H1 (cell line): Measurements from ENCODE around the gene SHANK1. TPM values are rescaled to one million over a fixed set of nuclear protein-coding genes. Genes with fewer than 3 reads are reported as not detected.

Experiments used
- ATF2 ChIP-seq: IDR thresholded peaks from 2 replicates; pipeline ENCODE4 v1.6.1; 2012; ENCODE audit warnings: low read length, inconsistent platforms
- ATF3 ChIP-seq: IDR thresholded peaks from 2 replicates; pipeline ENCODE4 v1.6.1; 2011; ENCODE audit warnings: low read depth, mild to moderate bottlenecking, low read length; ENCODE audit not compliant: insufficient read depth
- BACH1 ChIP-seq: IDR thresholded peaks from 2 replicates; pipeline ENCODE4 v1.6.1; 2012; ENCODE audit warnings: low read length, improper control_type of control experiment
- BCL11A ChIP-seq, 2 experiments: IDR thresholded peaks; one replicate each; pipeline ENCODE4 v1.6.1; 2011; ENCODE audit warnings: low read depth in 2 of 2, low read length in 2 of 2, mild to moderate bottlenecking in 2 of 2
- CHD1 ChIP-seq: IDR thresholded peaks from 2 replicates; pipeline ENCODE4 v1.6.1; 2012; ENCODE audit warnings: low read depth, low read length, improper control_type of control experiment
- EGR1 ChIP-seq: IDR thresholded peaks from 2 replicates; pipeline ENCODE4 v1.6.1; 2011; ENCODE audit warnings: low read depth, low read length, borderline replicate concordance
- EP300 ChIP-seq, 2 experiments: IDR thresholded peaks; 1 replicate in 1 of 2; 2 replicates in 1 of 2; pipeline ENCODE4 v1.6.1; 2011 to 2012; ENCODE audit warnings: low read depth in 2 of 2, low read length in 2 of 2, mild to moderate bottlenecking in 2 of 2, borderline replicate concordance in 1 of 2, inconsistent platforms in 1 of 2, moderate library complexity in 1 of 2
- EZH2 ChIP-seq: fragments of 200-600 bp; sonication (generic); IDR thresholded peaks from 2 replicates; pipeline ENCODE4 v1.7.1; 2012; ENCODE audit warnings: low read depth, mild to moderate bottlenecking, moderate library complexity, low read length, inconsistent platforms; ENCODE audit not compliant: severe bottlenecking
- FOSL1 ChIP-seq: IDR thresholded peaks from 2 replicates; pipeline ENCODE4 v1.6.1; 2011; ENCODE audit warnings: mild to moderate bottlenecking, low read depth, low read length, moderate library complexity; ENCODE audit not compliant: insufficient read depth
- HDAC2 ChIP-seq, 2 experiments: fragments of 300-600 bp in 1 of 2; sonication (generic) in 1 of 2; IDR thresholded peaks; 2 replicates each; pipeline ENCODE4 v1.6.1; 2011 to 2012; ENCODE audit warnings: low read depth in 2 of 2, low read length in 2 of 2, mild to moderate bottlenecking in 2 of 2, moderate library complexity in 2 of 2, borderline replicate concordance in 1 of 2, inconsistent platforms in 1 of 2
- JUN ChIP-seq: IDR thresholded peaks from 2 replicates; pipeline ENCODE4 v1.6.1; 2011; ENCODE audit warnings: low read depth, mild to moderate bottlenecking, improper control_type of control experiment, low read length
- KDM1A ChIP-seq: fragments of 200-600, 300-600 bp; sonication (generic); IDR thresholded peaks from 2 replicates; pipeline ENCODE4 v1.7.1; 2016; ENCODE audit warnings: mild to moderate bottlenecking, low read length, borderline replicate concordance
- KDM5A ChIP-seq: fragments of 200-600 bp; IDR thresholded peaks from 2 replicates; pipeline ENCODE4 v1.7.1; 2012; ENCODE audit warnings: mild to moderate bottlenecking, low read length, inconsistent platforms, mixed read lengths
- MAX ChIP-seq: IDR thresholded peaks from 2 replicates; pipeline ENCODE4 v1.6.1; 2012; ENCODE audit warnings: inconsistent platforms
- POU5F1 ChIP-seq: IDR thresholded peaks from 2 replicates; pipeline ENCODE4 v1.6.1; 2011; ENCODE audit warnings: low read depth, mild to moderate bottlenecking, low read length, moderate library complexity
- RBBP5 ChIP-seq: IDR thresholded peaks from 2 replicates; pipeline ENCODE4 v1.7.1; 2012; ENCODE audit warnings: low read depth, mild to moderate bottlenecking, inconsistent platforms, low read length, moderate library complexity, borderline replicate concordance
- SIN3A ChIP-seq, 2 experiments: IDR thresholded peaks in 1 of 2; conservative IDR thresholded peaks in 1 of 2; 2 replicates each; pipeline ENCODE4 v1.6.1; 2011 to 2012; ENCODE audit warnings: low read length in 2 of 2, improper control_type of control experiment in 1 of 2, low read depth in 1 of 2, mild to moderate bottlenecking in 1 of 2
- SIRT6 ChIP-seq: IDR thresholded peaks from one replicate; pipeline ENCODE4 v1.7.1; 2012; ENCODE audit warnings: low read length, inconsistent platforms
- SP1 ChIP-seq: IDR thresholded peaks from 2 replicates; pipeline ENCODE4 v1.6.1; 2011; ENCODE audit warnings: low read depth, low read length
- SRF ChIP-seq: IDR thresholded peaks from 2 replicates; pipeline ENCODE4 v1.6.1; 2011; ENCODE audit warnings: mild to moderate bottlenecking, low read depth, low read length, moderate library complexity
- TCF12 ChIP-seq: IDR thresholded peaks from 2 replicates; pipeline ENCODE4 v1.6.1; 2011; ENCODE audit warnings: low read depth, mild to moderate bottlenecking, low read length
- YY1 ChIP-seq: IDR thresholded peaks from 2 replicates; pipeline ENCODE4 v1.6.1; 2011; ENCODE audit warnings: low read depth, mild to moderate bottlenecking, low read length
- polyA plus RNA-seq, 7 experiments: library from polyadenylated mRNA; depleted of rRNA in 3 of 7; stranded (reverse) in 5 of 7; unstranded in 2 of 7; fragments of >200 nt in 5 of 7; fragments of 200-250 nt in 2 of 7; gene quantifications; 1 replicate in 5 of 7; 2 replicates in 1 of 7; 4 replicates in 1 of 7; pipeline versions ENCODE4 v1.2.1 to v1.2.3, GENCODE V29; 2011 to 2013; ENCODE audit warnings: missing spikeins in 2 of 7, mixed read lengths in 2 of 7
- total RNA-seq: library from RNA; stranded (reverse); fragmentation: NEBNext Ultra II Directional; extraction: Animal tissue kit (Norgen Biotek cat#: 25700); gene quantifications from 2 replicates; pipeline ENCODE4 v1.2.1, GENCODE V29; 2021

The SHANK1 gene
- total and polyA plus RNA-seq, 2 of the 8 experiments (the other 6 are each of a cell fraction or from before 2014, with no cell fraction given) = 1.1 to 3.7 TPM

- TF ChIP-seq MAX = peak; percentile 91
- no peak for TF ChIP-seq BCL11A (IDR thresholded peaks at IDR 0.05; ENCODE audit: low read depth in 2 of 2, low read length in 2 of 2)
- TF ChIP-seq EZH2 = no peak
- 0 out of 2 replicates have a peak, but pooled peaks have one; percentile 49 for TF ChIP-seq SP1
- TF ChIP-seq TCF12 = no peak
- TF ChIP-seq SRF = no peak
- TF ChIP-seq FOSL1 = no peak
- TF ChIP-seq KDM1A = no peak
- no peak for TF ChIP-seq RBBP5
- TF ChIP-seq JUN = no peak
- no peak for TF ChIP-seq SIRT6
- no peak for TF ChIP-seq SIN3A (conservative IDR thresholded peaks at IDR 0.05 in 1 of 2, IDR thresholded peaks at IDR 0.05 in 1 of 2; ENCODE audit: low read depth in 1 of 2, low read length in 2 of 2)
- TF ChIP-seq KDM5A = no peak
- TF ChIP-seq CHD1 = no peak
- no peak for TF ChIP-seq HDAC2 (IDR thresholded peaks at IDR 0.05; ENCODE audit: borderline replicate concordance in 1 of 2, low read depth in 2 of 2, low read length in 2 of 2)
- TF ChIP-seq EP300 (IDR thresholded peaks at IDR 0.05; ENCODE audit: borderline replicate concordance in 1 of 2, low read depth in 2 of 2, low read length in 2 of 2) = no peak
- no peak for TF ChIP-seq ATF3
- no peak for TF ChIP-seq ATF2
- no peak for TF ChIP-seq YY1
- TF ChIP-seq EGR1 = no peak; the same call in 1 of the 2 replicates
- TF ChIP-seq POU5F1 = no peak
- TF ChIP-seq BACH1 = peak; percentile 38; the same call in 1 of the 2 replicates
Observed at GRCh38 chr19:50728084-50728737, 8.6 kb upstream of the SHANK1 start (continued).
